Lung (tissue), 12 donors: ENCODE data around the gene GPN1. TPM values are rescaled to one million over a fixed set of nuclear protein-coding genes. Genes with fewer than 3 reads are reported as not detected.

ENCODE experiments used
- ATAC-seq: fragments of 200-7000 bp; cut with Tn5 transposase; one replicate; pipeline ENCODE4 v1.9.1; 2020; ENCODE audit warnings: moderate number of reproducible peaks; ENCODE audit not compliant: insufficient read depth, low FRiP score
- DNase-seq, 3 donors: peaks; one replicate each; pipeline ENCODE4 v3.0.0-alpha.2; 2013 to 2017
- H3K27ac ChIP-seq, 2 donors: one replicate each; pipeline ENCODE4 v1.5.1; 2013; ENCODE audit warnings: mild to moderate bottlenecking in 2 of 2, moderate library complexity in 2 of 2, control low read depth in 1 of 2, inconsistent platforms in 1 of 2, low read depth in 1 of 2, low read length in 1 of 2
- H3K27me3 ChIP-seq, 3 donors: one replicate each; pipeline ENCODE4 v1.5.1; 2013; ENCODE audit warnings: low read length in 2 of 3; ENCODE audit not compliant: control insufficient read depth in 3 of 3, insufficient read depth in 3 of 3
- H3K36me3 ChIP-seq, 4 donors: one replicate each; pipeline ENCODE4 v1.5.1; 2013; ENCODE audit warnings: low read length in 4 of 4, mild to moderate bottlenecking in 1 of 4, moderate library complexity in 1 of 4; ENCODE audit not compliant: control insufficient read depth in 4 of 4, insufficient read depth in 4 of 4
- H3K4me1 ChIP-seq, 5 donors: one replicate each; pipeline ENCODE4 v1.5.1; 2013; ENCODE audit warnings: low read length in 5 of 5, mild to moderate bottlenecking in 2 of 5, moderate library complexity in 1 of 5; ENCODE audit not compliant: control insufficient read depth in 5 of 5, insufficient read depth in 5 of 5
- H3K4me3 ChIP-seq: one replicate; pipeline ENCODE4 v1.5.1; 2013; ENCODE audit warnings: mild to moderate bottlenecking, control low read depth, moderate library complexity
- H3K9ac ChIP-seq, 2 donors: one replicate each; pipeline ENCODE4 v1.5.1; 2013; ENCODE audit warnings: low read length in 2 of 2, control low read depth in 1 of 2; ENCODE audit not compliant: insufficient read depth in 1 of 2
- H3K9me3 ChIP-seq, 4 donors: one replicate each; pipeline ENCODE4 v1.5.1; 2013; ENCODE audit warnings: low read length in 3 of 4, mild to moderate bottlenecking in 1 of 4, moderate library complexity in 1 of 4; ENCODE audit not compliant: control insufficient read depth in 4 of 4, insufficient read depth in 3 of 4
- WGBS, 2 donors: extraction: QIAGEN DNeasy Blood & Tissue Kit; methylation state at CpG; one replicate each; pipeline ENCODE4 v1.1.7; 2013; 5-methylcytosine and 5-hydroxymethylcytosine counted together
- polyA plus RNA-seq, 2 donors: library from polyadenylated mRNA; stranded (reverse); fragments of 200-250 nt; gene quantifications; one replicate each; pipeline ENCODE4 v1.2.1, GENCODE V29; 2013
- total RNA-seq, 2 donors: library from RNA; depleted of rRNA in 1 of 2; stranded (reverse); fragments of >200 nt in 1 of 2; gene quantifications; one replicate each; pipeline ENCODE4 v1.2.1, GENCODE V29; 2014 to 2021
- TF ChIP-seq, protein P1 (sequence below): IDR thresholded peaks from 2 replicates; pipeline ENCODE4 v1.5.1; 2012; ENCODE audit warnings: mild to moderate bottlenecking; ENCODE audit errors: control extremely low read depth, extremely low read depth
- donor health status: control.
- donor health status: control.
- donor health status: Bipolar disorder and iron deficiency.
- donor health status: healthy.
- donor health status: DM: yes; HTN: yes; CAD: no.

Gene GPN1
- total and polyA plus RNA-seq, 4 donors: 16.4 to 30.7 (median 27.3) TPM

DNA sequence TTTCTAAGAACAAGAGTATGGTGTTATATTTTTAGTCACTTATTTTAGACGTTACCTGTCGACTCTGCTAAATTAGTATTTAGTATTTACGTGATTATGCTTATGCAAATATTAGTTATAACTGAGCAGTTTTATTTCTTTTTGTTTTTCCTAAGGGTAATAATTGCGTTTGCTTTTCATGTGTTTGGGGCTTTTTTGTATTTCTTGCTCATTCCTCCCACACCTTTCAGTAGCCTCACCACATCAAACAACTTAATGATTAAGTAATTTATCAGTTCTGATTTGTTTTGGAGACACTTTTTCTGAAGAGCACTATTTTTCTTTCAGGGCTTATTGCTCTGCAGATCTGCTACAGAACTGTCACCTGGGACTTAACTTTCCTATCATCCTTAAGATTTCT is 42.4 kb downstream of the GPN1 start:
- Histone ChIP-seq H3K27me3 (no peaks in the 10 kb centered on the region), H3K27ac (no peak overlapping the region), H3K4me1 (no peaks in the 10 kb centered on the region), H3K4me3 (no peak overlapping the region), H3K36me3 (peaks cover 11 to 23% (median 13%) of the 10 kb centered on the region in 4 donors), H3K9ac (no peak overlapping the region), H3K9me3 (no peaks in the 10 kb centered on the region)
- DNase-seq (no peak), ATAC-seq (no peak)
- WGBS, 2 donors: 92 to 98% methylated on average over 4 of the region's 4 CpGs
- TF ChIP-seq, protein P1, sequence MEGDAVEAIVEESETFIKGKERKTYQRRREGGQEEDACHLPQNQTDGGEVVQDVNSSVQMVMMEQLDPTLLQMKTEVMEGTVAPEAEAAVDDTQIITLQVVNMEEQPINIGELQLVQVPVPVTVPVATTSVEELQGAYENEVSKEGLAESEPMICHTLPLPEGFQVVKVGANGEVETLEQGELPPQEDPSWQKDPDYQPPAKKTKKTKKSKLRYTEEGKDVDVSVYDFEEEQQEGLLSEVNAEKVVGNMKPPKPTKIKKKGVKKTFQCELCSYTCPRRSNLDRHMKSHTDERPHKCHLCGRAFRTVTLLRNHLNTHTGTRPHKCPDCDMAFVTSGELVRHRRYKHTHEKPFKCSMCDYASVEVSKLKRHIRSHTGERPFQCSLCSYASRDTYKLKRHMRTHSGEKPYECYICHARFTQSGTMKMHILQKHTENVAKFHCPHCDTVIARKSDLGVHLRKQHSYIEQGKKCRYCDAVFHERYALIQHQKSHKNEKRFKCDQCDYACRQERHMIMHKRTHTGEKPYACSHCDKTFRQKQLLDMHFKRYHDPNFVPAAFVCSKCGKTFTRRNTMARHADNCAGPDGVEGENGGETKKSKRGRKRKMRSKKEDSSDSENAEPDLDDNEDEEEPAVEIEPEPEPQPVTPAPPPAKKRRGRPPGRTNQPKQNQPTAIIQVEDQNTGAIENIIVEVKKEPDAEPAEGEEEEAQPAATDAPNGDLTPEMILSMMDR: no peak

DNA sequence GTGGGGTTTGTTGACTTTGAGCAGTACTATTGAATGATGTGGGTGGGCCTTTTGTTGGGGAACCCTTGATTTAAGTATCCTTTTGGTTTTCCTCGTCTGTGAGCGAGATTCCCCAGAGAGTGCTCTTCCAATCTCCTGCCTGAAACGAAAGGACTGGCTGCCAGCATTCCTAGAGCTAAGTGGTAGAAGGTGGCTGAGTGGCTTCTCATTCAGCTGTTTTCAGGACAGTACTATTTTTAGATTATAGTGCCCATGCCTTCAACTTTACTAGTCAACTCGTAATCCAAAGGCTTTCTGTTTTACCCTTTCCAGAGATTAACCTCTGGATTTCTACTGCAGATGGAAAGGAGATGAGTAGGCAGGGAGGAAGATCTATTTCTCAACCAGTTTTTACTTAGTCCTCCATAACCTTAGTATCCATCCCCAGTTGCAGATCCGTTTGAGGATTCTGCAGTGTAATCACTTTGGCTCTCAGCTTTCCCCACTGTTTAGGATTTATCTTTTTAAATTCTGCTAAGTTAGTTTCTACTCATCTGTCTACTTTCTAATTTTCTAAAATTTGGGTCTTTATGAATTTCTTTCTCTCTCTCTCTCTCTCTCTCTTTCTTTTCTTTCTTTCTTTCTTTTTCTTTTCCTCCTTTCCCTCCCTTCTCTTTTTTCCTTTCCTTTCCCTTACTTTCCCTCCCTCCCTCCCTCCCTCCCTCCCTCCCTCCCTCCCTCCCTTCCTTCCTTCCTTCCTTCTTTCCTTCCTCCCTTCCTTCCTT is 44.1 kb downstream of the GPN1 start:
- TF ChIP-seq, protein P1: no peak
- peaks cover 13 to 27% (median 16%) of the 10 kb centered on the region in 4 donors for H3K36me3 ChIP-seq
- no peaks in the 10 kb centered on the region for H3K9me3 ChIP-seq
- H3K27me3 ChIP-seq: no peaks in the 10 kb centered on the region
- no peak overlapping the region for H3K9ac ChIP-seq
- no peaks in the 10 kb centered on the region for H3K4me1 ChIP-seq
- no peak for DNase-seq
- 82 to 88% methylated on average over 5 of the region's 5 CpGs for WGBS, 2 donors
- no peak for ATAC-seq
- H3K4me3 ChIP-seq: no peak overlapping the region
- no peak overlapping the region for H3K27ac ChIP-seq

DNA sequence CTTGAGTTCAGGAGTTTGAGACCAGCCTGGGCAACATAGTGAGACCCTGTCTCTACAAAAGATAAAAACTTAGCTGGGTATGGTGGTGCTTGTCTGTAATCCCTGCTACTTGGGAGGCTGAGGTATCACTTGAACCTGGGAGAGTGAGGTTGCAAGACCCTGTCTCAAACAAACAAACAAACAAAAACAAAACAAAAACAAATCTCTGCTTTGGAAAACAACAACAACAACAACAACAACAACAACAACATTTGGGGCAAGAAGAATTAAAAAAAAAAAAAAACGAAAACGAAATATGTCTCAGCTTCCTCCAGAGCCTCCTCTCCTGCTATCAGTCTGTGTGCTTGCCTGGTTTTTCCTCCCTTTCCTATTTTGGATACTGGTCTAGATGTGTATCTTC is 51.7 kb downstream of the GPN1 start:
- H3K36me3 ChIP-seq: peaks cover 10 to 33% (median 24%) of the 10 kb centered on the region in 4 donors
- H3K27ac ChIP-seq: no peak overlapping the region
- no peak overlapping the region for H3K9ac ChIP-seq
- DNase-seq (no peak), ATAC-seq (no peak)
- WGBS, 2 donors: 95 to 97% methylated on average over 2 of the region's 2 CpGs
- peaks cover 0 to 2% (median 0%) of the 10 kb centered on the region in 5 donors for H3K4me1 ChIP-seq
- no peaks in the 10 kb centered on the region for H3K27me3 ChIP-seq
- TF ChIP-seq, protein P1: no peak
- H3K4me3 ChIP-seq: no peak overlapping the region
- no peaks in the 10 kb centered on the region for H3K9me3 ChIP-seq
